OCI-LY3 (cell line): ENCODE measurements around the gene NAB1.

Experiments used
- EZH2phosphoT487 ChIP-seq: fragments of 200-600 bp; shearing (Covaris generic); IDR thresholded peaks from 2 replicates; pipeline ENCODE4 v1.6.1; 2018; ENCODE audit warnings: antibody characterized with exemption, mixed run types, low read depth
- TF ChIP-seq, protein P1 (sequence below): fragments of 200-600, 300-600 bp; sonication (generic); IDR thresholded peaks from 2 replicates; pipeline ENCODE4 v1.5.1; 2014; ENCODE audit warnings: antibody characterized with exemption, low read length, low read depth

DNA sequence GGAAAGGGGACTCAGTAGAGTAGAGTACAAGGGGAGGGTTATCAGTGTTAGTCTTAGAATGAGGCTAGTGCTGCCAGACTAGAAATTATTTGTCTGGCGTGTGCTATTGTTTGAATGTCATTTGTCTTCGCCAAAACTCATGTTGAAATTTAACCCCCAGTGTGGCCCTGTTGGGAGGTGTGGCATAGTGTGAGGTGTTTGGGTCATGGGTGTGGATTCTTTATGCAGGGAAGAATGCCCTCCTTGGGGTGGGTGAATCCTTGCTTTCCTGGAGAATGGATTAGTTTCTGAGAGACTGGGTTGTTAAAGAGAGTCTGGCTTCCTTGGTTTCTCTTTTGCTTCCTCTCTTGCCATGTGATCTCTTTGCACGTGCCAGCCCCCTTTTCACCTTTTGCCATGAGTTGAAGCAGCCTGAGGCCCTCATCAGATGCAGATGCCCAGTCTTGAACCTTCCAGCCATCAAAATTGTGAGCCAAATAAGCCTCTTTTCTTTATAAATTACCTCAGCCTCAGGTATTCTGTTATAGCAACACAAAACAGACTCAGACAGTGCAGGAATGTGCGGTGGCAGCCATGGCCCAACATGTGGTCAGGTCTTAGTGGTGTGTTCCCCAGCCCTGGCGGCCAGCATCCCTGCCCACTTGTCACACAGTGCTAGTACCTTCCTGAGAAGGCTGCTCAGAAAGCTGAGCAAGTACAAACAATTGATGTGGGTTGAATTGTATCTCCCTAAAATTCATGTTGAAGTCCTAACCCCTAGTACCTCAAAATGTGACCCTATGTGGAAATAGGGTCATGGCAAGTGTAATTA is 48.4 kb upstream of the NAB1 start:
- TF ChIP-seq, protein P1, sequence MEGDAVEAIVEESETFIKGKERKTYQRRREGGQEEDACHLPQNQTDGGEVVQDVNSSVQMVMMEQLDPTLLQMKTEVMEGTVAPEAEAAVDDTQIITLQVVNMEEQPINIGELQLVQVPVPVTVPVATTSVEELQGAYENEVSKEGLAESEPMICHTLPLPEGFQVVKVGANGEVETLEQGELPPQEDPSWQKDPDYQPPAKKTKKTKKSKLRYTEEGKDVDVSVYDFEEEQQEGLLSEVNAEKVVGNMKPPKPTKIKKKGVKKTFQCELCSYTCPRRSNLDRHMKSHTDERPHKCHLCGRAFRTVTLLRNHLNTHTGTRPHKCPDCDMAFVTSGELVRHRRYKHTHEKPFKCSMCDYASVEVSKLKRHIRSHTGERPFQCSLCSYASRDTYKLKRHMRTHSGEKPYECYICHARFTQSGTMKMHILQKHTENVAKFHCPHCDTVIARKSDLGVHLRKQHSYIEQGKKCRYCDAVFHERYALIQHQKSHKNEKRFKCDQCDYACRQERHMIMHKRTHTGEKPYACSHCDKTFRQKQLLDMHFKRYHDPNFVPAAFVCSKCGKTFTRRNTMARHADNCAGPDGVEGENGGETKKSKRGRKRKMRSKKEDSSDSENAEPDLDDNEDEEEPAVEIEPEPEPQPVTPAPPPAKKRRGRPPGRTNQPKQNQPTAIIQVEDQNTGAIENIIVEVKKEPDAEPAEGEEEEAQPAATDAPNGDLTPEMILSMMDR: no peak
- no peak for TF ChIP-seq EZH2phosphoT487
